Body of pancreas (tissue), 4 donors: ENCODE data around the gene CCIN.

Experiments used
- CTCF ChIP-seq, 7 experiments: fragments of 450-650 bp in 4 of 7; fragments of 200-600 bp in 3 of 7; sonication (generic) in 3 of 7; IDR thresholded peaks; one replicate each; pipeline ENCODE4 v1.5.1; 2016 to 2019; ENCODE audit warnings: antibody characterized with exemption in 7 of 7
- POLR2A ChIP-seq, 3 donors: fragments of 450-650 bp; IDR thresholded peaks; one replicate each; pipeline ENCODE4 v1.6.1; 2016; ENCODE audit warnings: antibody characterized with exemption in 3 of 3, mild to moderate bottlenecking in 2 of 3

- TF ChIP-seq CTCF (IDR thresholded peaks at IDR 0.05) (no peak), POLR2A (IDR thresholded peaks at IDR 0.05) (no peak)
These were observed 30.3 kb upstream of the CCIN start for GRCh38 chr9:36138901-36139300.
